C4-2B (cell line): Measurements from ENCODE around the gene NFKBIL1.

Experiments used
- H3K27ac ChIP-seq: fragments of 450-650 bp; 2 replicates; pipeline ENCODE4 v1.5.1; 2017
- CTCF ChIP-seq: fragments of 450-650 bp; conservative IDR thresholded peaks from 2 replicates; pipeline ENCODE4 v1.5.1; 2017; ENCODE audit warnings: mild to moderate bottlenecking
- ZFX ChIP-seq: fragments of 450-650 bp; IDR thresholded peaks from 2 replicates; pipeline ENCODE4 v1.6.1; 2017

NFKBIL1 gene

GRCh38 chr6:31576897-31577578 lies 29.6 kb downstream of the NFKBIL1 start:
- no peak for TF ChIP-seq ZFX
- TF ChIP-seq CTCF, result no peak

GRCh38 chr6:31577579-31577966 lies 30.2 kb downstream of the NFKBIL1 start:
- no peak for TF ChIP-seq ZFX
- no peak for TF ChIP-seq CTCF
- H3K27ac ChIP-seq, result no peak overlapping the region

More at GRCh38 chr6:31576897-31577578, 29.6 kb downstream of the NFKBIL1 start:
- no peak overlapping the region for H3K27ac ChIP-seq

GRCh38 chr6:31578184-31579118 lies 31.0 kb downstream of the NFKBIL1 start:
- H3K27ac ChIP-seq, result no peak overlapping the region
- no peak for TF ChIP-seq ZFX
- no peak for TF ChIP-seq CTCF

GRCh38 chr6:31579119-31579505 lies 31.7 kb downstream of the NFKBIL1 start:
- no peak for TF ChIP-seq ZFX
- no peak for TF ChIP-seq CTCF

GRCh38 chr6:31579546-31580437 lies 32.4 kb downstream of the NFKBIL1 start:
- no peak overlapping the region for H3K27ac ChIP-seq
- TF ChIP-seq CTCF (no peak), ZFX (no peak)

More at GRCh38 chr6:31579119-31579505, 31.7 kb downstream of the NFKBIL1 start:
- no peak overlapping the region for H3K27ac ChIP-seq

- TF ChIP-seq ZFX (no peak), CTCF (0 out of 2 replicates have a peak, but pooled peaks have one; percentile 11)
- H3K27ac ChIP-seq, result no peak overlapping the region
Measured at GRCh38 chr6:31580438-31580740, 33.0 kb downstream of the NFKBIL1 start.
